OCI-LY1 (cell line): Measurements from ENCODE around the gene DIAPH1.

Experiments used
- H2AFZ ChIP-seq: fragments of 200-600 bp; sonication (generic), shearing (Covaris generic); 2 replicates; pipeline ENCODE4 v1.6.0; 2014; ENCODE audit warnings: antibody characterized with exemption, mild to moderate bottlenecking, low read length
- H3F3A ChIP-seq: fragments of 200-600 bp; sonication (generic), shearing (Covaris generic); 2 replicates; pipeline ENCODE4 v1.6.0; 2014; ENCODE audit warnings: mild to moderate bottlenecking, antibody characterized with exemption, low read length, moderate library complexity; ENCODE audit not compliant: insufficient read depth
- H3K27ac ChIP-seq: fragments of 200-600 bp; sonication (generic); 2 replicates; pipeline ENCODE4 v1.5.1; 2014; ENCODE audit warnings: low read length, mixed run types, mild to moderate bottlenecking, low read depth; ENCODE audit not compliant: poor library complexity, severe bottlenecking
- H3K27me3 ChIP-seq: fragments of 200-600 bp; sonication (generic); 2 replicates; pipeline ENCODE4 v1.6.0; 2014; ENCODE audit warnings: antibody characterized with exemption, mild to moderate bottlenecking, low read length, moderate library complexity; ENCODE audit not compliant: insufficient read depth
- H3K36me3 ChIP-seq: fragments of 200-600 bp; sonication (generic); 2 replicates; pipeline ENCODE4 v1.6.1; 2014; ENCODE audit warnings: mild to moderate bottlenecking, antibody characterized with exemption, low read length, moderate library complexity, mixed read lengths; ENCODE audit not compliant: insufficient read depth
- H3K4me1 ChIP-seq: fragments of 200-600 bp; sonication (generic); 2 replicates; pipeline ENCODE4 v1.5.1; 2014; ENCODE audit warnings: mild to moderate bottlenecking, low read length, moderate library complexity; ENCODE audit not compliant: insufficient read depth, severe bottlenecking
- H3K4me2 ChIP-seq: fragments of 200-600 bp; sonication (generic), shearing (Covaris generic); 2 replicates; pipeline ENCODE4 v1.6.1; 2014; ENCODE audit warnings: low read length
- H3K4me3 ChIP-seq: fragments of 200-600 bp; sonication (generic); 2 replicates; pipeline ENCODE4 v1.5.1; 2014; ENCODE audit warnings: low read length, low read depth, mild to moderate bottlenecking, mixed read lengths; ENCODE audit not compliant: poor library complexity, severe bottlenecking
- H3K79me2 ChIP-seq: fragments of 200-600 bp; shearing (Covaris generic); 2 replicates; pipeline ENCODE4 v1.6.1; 2016; ENCODE audit warnings: mixed run types, low read length, mixed read lengths; ENCODE audit not compliant: insufficient read depth
- H3K9ac ChIP-seq: fragments of 200-600 bp; sonication (generic), shearing (Covaris generic); 2 replicates; pipeline ENCODE4 v1.6.1; 2014; ENCODE audit warnings: mild to moderate bottlenecking, low read length, mixed read lengths
- H3K9me2 ChIP-seq: fragments of 200-600 bp; sonication (generic), shearing (Covaris generic); 2 replicates; pipeline ENCODE4 v1.6.1; 2014; ENCODE audit warnings: low read depth, mild to moderate bottlenecking, low read length, mixed read lengths
- H3K9me3 ChIP-seq: fragments of 200-600 bp; shearing (Covaris generic); 2 replicates; pipeline ENCODE4 v1.6.1; 2014; ENCODE audit warnings: low read length, mixed read lengths
- H4K20me1 ChIP-seq: fragments of 200-600 bp; sonication (generic), shearing (Covaris generic); 2 replicates; pipeline ENCODE4 v1.6.0; 2016; ENCODE audit warnings: mild to moderate bottlenecking, low read length; ENCODE audit not compliant: insufficient read depth
- CTCF ChIP-seq: fragments of 200-600 bp; sonication (generic), shearing (Covaris generic); IDR thresholded peaks from 2 replicates; pipeline ENCODE4 v1.5.1; 2017; ENCODE audit warnings: mild to moderate bottlenecking, antibody characterized with exemption, low read length, moderate library complexity, mixed read lengths
- EZH2 ChIP-seq: fragments of 200-600 bp; sonication (generic), shearing (Covaris generic); IDR thresholded peaks from 2 replicates; pipeline ENCODE4 v1.8.0; 2017; ENCODE audit warnings: borderline replicate concordance, mixed run types, mild to moderate bottlenecking, antibody characterized with exemption, low read length, moderate library complexity, mixed read lengths

The DIAPH1 gene

GRCh38 chr5:141523991-141524390, 94.8 kb downstream of the DIAPH1 start:
- Histone ChIP-seq H3K4me3 (no peak overlapping the region), H4K20me1 (no peaks in the 10 kb centered on the region), H3K79me2 (no peaks in the 10 kb centered on the region), H3K9me3 (no peaks in the 10 kb centered on the region), H3K4me2 (no peak overlapping the region), H3K4me1 (peaks cover 33% of the 10 kb centered on the region), H3K27ac (no peak overlapping the region), H3F3A (no peaks in the 10 kb centered on the region), H3K9ac (no peak overlapping the region), H3K27me3 (no peaks in the 10 kb centered on the region), H2AFZ (no peak overlapping the region), H3K36me3 (peaks cover 81% of the 10 kb centered on the region), H3K9me2 (no peaks in the 10 kb centered on the region)
- TF ChIP-seq EZH2 (no peak), CTCF (no peak)

GRCh38 chr5:141522301-141522700, 96.5 kb downstream of the DIAPH1 start:
- Histone ChIP-seq H3K27ac (no peak overlapping the region), H3K9me2 (no peaks in the 10 kb centered on the region), H3K9ac (no peak overlapping the region), H3K4me2 (no peak overlapping the region), H3K79me2 (no peaks in the 10 kb centered on the region), H4K20me1 (no peaks in the 10 kb centered on the region), H3K4me3 (no peak overlapping the region), H2AFZ (no peak overlapping the region), H3K9me3 (no peaks in the 10 kb centered on the region), H3K27me3 (no peaks in the 10 kb centered on the region), H3F3A (no peaks in the 10 kb centered on the region), H3K4me1 (peaks cover 16% of the 10 kb centered on the region), H3K36me3 (peaks cover 73% of the 10 kb centered on the region)
- no peak for TF ChIP-seq CTCF
- no peak for TF ChIP-seq EZH2

GRCh38 chr5:141521244-141521781, 97.5 kb downstream of the DIAPH1 start:
- Histone ChIP-seq H3F3A (no peaks in the 10 kb centered on the region), H3K27ac (no peak overlapping the region), H3K4me2 (no peak overlapping the region), H3K9ac (no peak overlapping the region), H3K4me3 (no peak overlapping the region), H3K9me2 (no peaks in the 10 kb centered on the region), H2AFZ (no peak overlapping the region), H3K27me3 (no peaks in the 10 kb centered on the region), H3K9me3 (no peaks in the 10 kb centered on the region), H3K4me1 (peaks cover 14% of the 10 kb centered on the region), H3K36me3 (peaks cover 74% of the 10 kb centered on the region), H4K20me1 (no peaks in the 10 kb centered on the region), H3K79me2 (no peaks in the 10 kb centered on the region)
- TF ChIP-seq EZH2 (no peak), CTCF (no peak)
